NCI-H146 (cell line): ENCODE measurements around the gene CDC42EP3.

ENCODE experiments used
- DNase-seq: peaks from one replicate; lab custom pipeline; 2025; lab: John Stamatoyannopoulos, UW

The CDC42EP3 gene

GRCh38 chr2:37671009-37671815 is at the start of gene CDC42EP3:
Gene CDC42EP3 (minus strand): TSS chr2:37671642. CDS start chr2:37646587, 25,055 bp downstream.
- peak; percentile 85 for DNase-seq

DNA sequence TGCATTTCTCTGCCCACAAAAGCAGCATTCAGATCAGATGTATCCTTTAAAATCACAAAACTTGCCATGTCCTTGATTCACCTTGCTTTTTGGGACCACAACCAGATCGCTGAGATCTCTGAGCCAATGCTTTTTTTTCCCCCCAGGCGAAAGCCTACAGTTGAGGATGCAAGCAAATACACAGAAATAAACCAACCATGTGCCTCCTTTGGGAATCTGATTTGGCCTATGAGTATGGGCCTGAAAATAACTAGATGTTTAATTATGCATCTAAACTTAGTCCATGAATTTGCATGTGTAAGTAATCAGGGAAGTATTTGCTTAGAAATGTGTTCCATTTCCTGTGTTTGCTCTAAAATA is 49.7 kb upstream of the CDC42EP3 start:
- DNase-seq = no peak

- no peak for DNase-seq
Measured at GRCh38 chr2:37720533-37721200, 49.2 kb upstream of the CDC42EP3 start.

GRCh38 chr2:37718515-37719161 is 47.2 kb upstream of the CDC42EP3 start:
- DNase-seq = no peak

DNA sequence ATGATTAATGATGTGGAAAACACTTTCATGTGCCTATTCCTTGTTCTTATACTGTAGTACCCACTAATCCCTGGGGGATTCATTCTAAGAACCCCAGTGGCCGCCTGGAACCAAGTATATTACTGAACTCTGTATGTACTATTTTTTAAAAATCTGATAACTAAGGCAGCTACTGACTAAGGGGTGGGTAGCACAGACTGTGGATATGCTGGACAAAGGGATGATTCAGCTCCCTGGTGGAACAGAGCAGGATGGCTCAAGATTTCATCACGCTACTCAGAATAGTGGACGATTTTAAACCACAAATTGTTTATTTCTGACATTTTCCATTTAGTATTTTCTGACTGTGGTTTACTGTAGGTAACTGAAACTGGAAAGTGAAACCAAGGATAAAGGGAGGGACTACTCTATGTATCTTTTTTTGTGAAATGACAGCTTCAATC is 41.8 kb upstream of the CDC42EP3 start:
- no peak for DNase-seq

DNA sequence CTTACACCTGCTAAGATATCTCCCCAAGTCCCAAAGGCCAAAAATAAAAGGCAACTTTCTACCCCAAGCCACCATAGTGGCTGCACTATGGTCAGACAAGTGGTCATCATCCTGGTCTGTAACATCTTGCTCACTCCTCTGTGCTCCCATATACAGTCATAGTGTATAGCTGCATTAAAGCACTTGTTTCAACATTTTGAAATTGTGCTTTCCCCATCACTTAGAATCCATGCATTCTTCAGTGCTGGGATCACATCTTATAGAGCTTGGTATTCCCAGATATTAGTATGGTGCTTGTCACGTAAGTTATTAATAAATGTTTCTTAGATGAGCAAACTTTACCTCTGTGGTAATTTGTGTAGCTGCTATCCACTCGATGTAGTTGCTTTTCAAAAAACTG is 40.4 kb upstream of the CDC42EP3 start:
- no peak for DNase-seq

- DNase-seq = no peak
Measured at GRCh38 chr2:37711308-37711731, 39.9 kb upstream of the CDC42EP3 start.

DNA sequence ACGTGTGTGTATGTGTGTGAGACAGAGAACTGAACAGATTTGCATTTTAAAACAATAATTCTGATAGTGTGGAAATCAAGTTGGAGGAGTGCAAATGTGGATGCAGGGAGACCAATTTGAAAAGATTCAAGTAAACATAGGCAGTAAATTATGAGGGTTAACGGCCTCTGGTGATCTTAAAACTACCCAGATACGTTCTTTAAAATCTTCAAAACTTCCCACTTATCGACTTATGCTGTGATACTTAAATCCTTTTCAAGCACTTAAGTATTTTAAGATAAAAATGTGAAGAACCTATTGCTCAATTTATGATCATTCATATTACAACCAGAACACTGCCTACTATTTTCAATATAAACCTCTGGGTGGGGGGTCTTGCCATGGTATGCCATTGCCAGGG is 37.7 kb upstream of the CDC42EP3 start:
- no peak for DNase-seq

GRCh38 chr2:37708146-37708545 is 36.7 kb upstream of the CDC42EP3 start:
- no peak for DNase-seq

DNA sequence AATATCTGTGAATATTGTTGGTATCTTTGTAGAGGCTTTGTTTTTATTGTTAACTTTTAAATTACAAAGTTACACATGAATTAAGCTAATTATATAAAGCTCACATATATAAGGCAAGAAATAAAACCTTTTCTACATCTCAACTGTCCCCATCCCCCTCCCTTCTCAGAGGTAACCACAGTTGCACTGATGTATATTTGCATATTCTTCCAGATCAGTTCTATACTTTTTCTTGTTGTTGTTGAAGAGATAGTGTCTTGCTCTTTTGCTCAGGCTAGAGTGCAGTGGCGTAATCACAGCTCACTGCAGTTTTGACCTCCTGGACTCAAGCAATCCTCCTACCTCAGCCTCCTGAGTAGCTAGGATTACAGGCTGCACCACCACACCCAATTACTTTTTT is 36.0 kb upstream of the CDC42EP3 start:
- DNase-seq = no peak

DNA sequence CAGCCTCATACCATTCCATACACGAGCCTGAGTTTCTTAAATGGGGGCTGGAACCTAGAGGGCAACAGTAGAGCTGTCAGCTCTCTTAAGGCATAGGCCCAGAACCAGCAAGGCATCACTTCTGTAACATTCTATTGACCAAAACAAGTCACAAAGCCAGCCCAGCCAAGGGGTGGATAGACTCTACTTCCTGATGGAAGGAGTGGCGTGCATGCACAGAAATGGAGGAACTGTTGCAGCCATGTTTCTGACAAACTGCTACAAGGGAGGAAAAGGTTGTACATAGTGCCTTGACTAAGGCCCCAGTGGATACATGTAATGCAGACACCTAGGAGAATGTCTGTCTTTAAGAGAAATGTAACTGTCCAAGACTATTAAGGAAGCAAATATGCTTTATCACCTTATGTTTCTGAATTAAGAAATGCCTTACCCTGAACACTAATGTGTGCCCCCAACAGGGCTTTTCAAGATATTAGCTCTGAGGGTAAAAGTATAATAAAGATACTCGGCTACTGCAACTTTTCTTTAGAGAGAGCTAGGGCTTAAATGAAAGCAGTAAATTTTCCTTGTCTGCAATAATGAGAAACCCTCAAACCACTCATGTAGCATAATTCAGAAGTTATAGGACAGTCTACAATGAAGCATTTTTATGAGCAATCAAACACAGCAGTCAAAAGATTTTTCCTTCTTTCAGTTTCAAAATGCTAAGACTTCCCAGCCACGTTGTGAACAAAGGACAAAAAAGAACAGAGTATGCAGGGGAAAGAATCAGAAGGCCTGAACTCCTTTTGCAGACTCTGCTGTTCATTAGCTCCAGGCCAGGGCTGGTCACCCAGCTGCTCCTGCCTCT is 35.1 kb upstream of the CDC42EP3 start:
- no peak for DNase-seq

DNA sequence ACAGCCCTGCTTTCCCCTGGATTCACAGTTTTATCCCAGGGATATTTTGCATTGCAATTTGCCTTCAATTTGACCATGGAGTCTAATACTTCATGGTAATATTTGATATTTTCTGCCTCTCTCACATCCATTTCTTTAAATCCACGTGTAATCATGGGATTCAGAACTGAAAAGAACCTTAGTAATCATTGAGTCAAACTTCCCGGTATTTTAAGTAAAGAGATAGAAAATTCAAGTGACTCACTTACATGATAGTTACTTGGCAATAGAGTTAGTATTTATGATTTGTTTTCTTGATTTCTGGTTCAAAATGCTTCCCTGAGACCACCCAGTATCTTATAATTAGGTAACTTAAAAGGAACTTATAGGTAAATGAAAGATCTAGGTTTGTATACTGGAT is 33.7 kb upstream of the CDC42EP3 start:
- no peak for DNase-seq

GRCh38 chr2:37698931-37699481 is 27.6 kb upstream of the CDC42EP3 start:
- no peak for DNase-seq

DNA sequence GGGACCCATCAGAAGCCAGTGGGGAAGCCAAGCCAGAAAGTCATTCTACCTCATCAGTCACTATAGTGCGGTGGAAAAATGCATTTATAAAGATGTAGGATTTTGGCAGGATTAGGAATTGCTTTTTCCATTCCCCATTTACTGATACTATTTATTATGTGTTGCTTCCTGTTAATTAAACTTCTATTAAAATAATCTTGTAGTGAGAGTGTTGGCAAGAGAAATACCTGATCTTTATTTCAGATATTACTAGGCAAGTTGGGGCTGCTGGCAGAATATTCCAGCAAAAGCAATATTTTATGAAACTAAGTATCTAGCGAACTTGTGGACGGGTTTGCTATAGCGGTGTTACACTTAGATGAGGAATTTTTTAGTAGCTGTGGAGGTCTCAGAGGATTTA is 23.9 kb upstream of the CDC42EP3 start:
- DNase-seq = no peak

- no peak for DNase-seq
Measured at GRCh38 chr2:37692711-37693110, 21.3 kb upstream of the CDC42EP3 start.

GRCh38 chr2:37689751-37690150 is 18.3 kb upstream of the CDC42EP3 start:
- DNase-seq = no peak

DNA sequence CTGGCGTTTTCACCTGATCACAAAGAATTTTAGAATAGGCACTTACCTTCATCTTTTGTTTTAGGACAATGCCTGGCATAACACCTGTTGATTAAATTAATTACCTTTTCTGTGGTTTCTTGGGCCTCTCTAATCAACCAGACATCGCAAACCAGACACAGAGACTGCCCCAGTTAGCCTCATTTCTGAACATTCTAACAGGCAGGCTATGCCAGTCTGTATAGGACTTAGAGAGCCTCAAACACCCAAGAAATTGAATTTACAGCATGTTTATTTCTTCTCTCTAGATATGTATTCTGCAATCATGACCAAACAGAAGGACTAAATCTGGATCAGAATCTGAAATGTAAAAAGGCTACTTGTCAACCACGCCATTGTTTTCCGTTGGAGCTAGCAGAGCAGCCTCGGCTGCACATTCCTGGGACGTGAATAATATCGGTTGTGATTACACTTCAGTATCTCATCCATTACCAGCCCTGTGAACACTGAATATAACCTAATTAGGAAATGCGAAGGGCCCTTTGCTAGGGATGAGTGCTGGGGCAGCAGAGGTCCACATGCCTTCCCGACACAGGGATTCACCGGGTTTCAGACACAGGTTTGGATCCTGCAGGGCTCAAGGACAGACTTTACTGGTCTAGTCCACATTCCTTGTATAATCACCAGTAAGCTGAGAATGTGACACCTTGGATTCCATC is 17.5 kb upstream of the CDC42EP3 start:
- DNase-seq = no peak

DNA sequence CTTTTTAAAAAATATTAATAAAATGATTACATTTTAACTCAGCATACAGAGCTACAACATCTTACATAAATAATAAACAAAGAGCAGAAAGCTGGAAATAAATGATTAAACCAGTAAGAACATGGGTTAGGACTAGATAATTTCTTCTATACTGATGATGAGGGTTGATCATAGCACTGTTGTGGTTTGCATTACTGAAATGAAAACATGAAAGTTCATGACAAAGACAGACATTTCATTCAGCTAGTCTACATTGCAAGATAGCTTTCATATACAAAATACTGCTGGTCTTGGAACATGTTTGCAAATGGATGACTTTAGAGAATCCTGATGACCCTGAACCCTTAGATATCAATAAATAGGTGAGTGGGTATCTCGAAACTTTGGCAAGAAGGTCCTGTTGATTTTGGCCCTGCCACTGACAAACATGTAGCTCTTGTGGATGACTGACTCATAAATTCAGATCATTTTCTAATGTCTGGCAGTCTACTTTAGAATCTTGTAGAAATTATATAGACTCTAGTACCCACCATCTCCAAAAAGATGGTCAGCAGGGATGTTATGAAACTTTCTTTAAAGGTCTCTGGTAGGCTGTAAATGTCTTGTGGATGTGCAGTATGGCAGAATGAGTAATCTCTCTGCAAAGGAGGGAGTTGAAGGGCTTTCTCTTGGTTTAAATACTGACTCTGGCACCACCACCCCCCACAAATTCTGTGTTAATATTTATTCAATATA is 15.5 kb upstream of the CDC42EP3 start:
- DNase-seq = no peak

DNA sequence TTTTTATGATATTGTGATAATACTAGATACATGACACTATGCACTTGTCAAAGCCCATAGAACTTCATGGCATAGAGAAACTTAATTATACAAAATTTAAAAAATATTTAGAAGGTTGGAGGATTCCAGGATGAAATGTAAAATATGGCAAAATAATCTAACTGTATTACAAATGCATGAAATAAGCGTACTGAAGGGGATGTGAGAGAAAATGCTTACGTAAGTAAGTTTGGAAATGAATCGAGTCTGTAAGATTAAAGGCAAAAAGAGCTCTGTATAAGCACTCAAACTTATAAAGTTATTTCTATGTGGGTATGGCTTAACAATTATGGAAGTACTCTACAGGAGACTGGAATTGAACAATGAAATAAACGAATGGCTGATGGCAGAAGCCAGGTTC is 13.4 kb upstream of the CDC42EP3 start:
- DNase-seq = no peak
